WTC11 (cell line): ENCODE results near the gene MTF1. TPM values are rescaled to one million over a fixed set of nuclear protein-coding genes. Genes with fewer than 3 reads are reported as not detected.

ENCODE experiments used
- ATAC-seq: fragments of 200-7000 bp; cut with Tn5 transposase; 2 replicates; pipeline ENCODE4 v1.10.0; 2021; ENCODE audit warnings: mild to moderate bottlenecking, moderate library complexity
- CTCF ChIA-PET: fragments of 300-600 bp; sonication (Branson Sonifier 250); formaldehyde crosslinking; loops from one replicate; lab custom pipeline; 2021; ENCODE audit warnings: antibody characterized with exemption; lab: Charles Lee
- POLR2A ChIA-PET: fragments of 350-600 bp; sonication (Branson Sonifier 250); formaldehyde crosslinking; loops from one replicate; lab custom pipeline; 2021; ENCODE audit warnings: antibody characterized with exemption; lab: Charles Lee
- DNase-seq: peaks from one replicate; pipeline ENCODE4 v3.0.0; 2021; ENCODE audit warnings: low spot score
- H3K27ac Mint-ChIP-seq: 2 replicates; pipeline ENCODE4 v1.8.0; 2021; ENCODE audit warnings: mixed read lengths
- H3K27me3 Mint-ChIP-seq: 2 replicates; pipeline ENCODE4 v1.8.0; 2021; ENCODE audit warnings: low read depth, mild to moderate bottlenecking, moderate library complexity, mixed read lengths
- H3K36me3 Mint-ChIP-seq: 2 replicates; pipeline ENCODE4 v1.8.0; 2021; ENCODE audit warnings: mixed read lengths
- H3K4me1 Mint-ChIP-seq: 2 replicates; pipeline ENCODE4 v1.8.0; 2022; ENCODE audit warnings: mixed read lengths
- H3K4me3 Mint-ChIP-seq: 2 replicates; pipeline ENCODE4 v1.8.0; 2021; ENCODE audit warnings: mild to moderate bottlenecking, moderate library complexity, mixed read lengths
- H3K9me3 Mint-ChIP-seq: 2 replicates; pipeline ENCODE4 v1.8.0; 2021; ENCODE audit warnings: mixed read lengths
- NFATC4 ChIP-seq: fragments of 250-450 bp; sonication (Bioruptor Pico); IDR thresholded peaks from 2 replicates; pipeline ENCODE4 v1.9.0; 2021; ENCODE audit warnings: mild to moderate bottlenecking
- NR2C2 ChIP-seq: sonication (generic); formaldehyde crosslinking; IDR thresholded peaks from 2 replicates; pipeline ENCODE4 v1.8.0; 2022; ENCODE audit warnings: mild to moderate bottlenecking, missing genetic modification reagents
- ZNF138 ChIP-seq: sonication (generic); formaldehyde crosslinking; conservative IDR thresholded peaks from 2 replicates; pipeline ENCODE4 v1.8.1; 2022; ENCODE audit warnings: mild to moderate bottlenecking, moderate library complexity, missing genetic modification reagents
- total RNA-seq: library from RNA; stranded (reverse); gene quantifications from 3 replicates; pipeline ENCODE4 v1.2.3, GENCODE V29; 2021
- TF ChIP-seq, protein P1 (sequence below): sonication (generic); formaldehyde crosslinking; IDR thresholded peaks from 2 replicates; pipeline ENCODE4 v1.8.0; 2023; ENCODE audit warnings: missing genetic modification reagents, mild to moderate bottlenecking, borderline replicate concordance
- TF ChIP-seq, protein P2 (sequence below): sonication (generic); formaldehyde crosslinking; IDR thresholded peaks from 2 replicates; pipeline ENCODE4 v1.8.1; 2023; ENCODE audit warnings: mild to moderate bottlenecking, moderate library complexity, missing genetic modification reagents
- TF ChIP-seq, protein P3 (sequence below): fragments of 200-600 bp; IDR thresholded peaks from 2 replicates; pipeline ENCODE4 v1.8.0; 2022; ENCODE audit warnings: antibody characterized with exemption
- TF ChIP-seq, protein P4 (sequence below): sonication (generic); formaldehyde crosslinking; IDR thresholded peaks from 2 replicates; pipeline ENCODE4 v1.8.0; 2022; ENCODE audit warnings: mild to moderate bottlenecking, missing genetic modification reagents
- TF ChIP-seq, protein P5 (sequence below): sonication (generic); formaldehyde crosslinking; IDR thresholded peaks from 2 replicates; pipeline ENCODE4 v1.8.1; 2023; ENCODE audit warnings: mild to moderate bottlenecking, missing genetic modification reagents

MTF1 gene
- total RNA-seq, 1 experiment from 2014 or later, result 12.2 TPM

DNA sequence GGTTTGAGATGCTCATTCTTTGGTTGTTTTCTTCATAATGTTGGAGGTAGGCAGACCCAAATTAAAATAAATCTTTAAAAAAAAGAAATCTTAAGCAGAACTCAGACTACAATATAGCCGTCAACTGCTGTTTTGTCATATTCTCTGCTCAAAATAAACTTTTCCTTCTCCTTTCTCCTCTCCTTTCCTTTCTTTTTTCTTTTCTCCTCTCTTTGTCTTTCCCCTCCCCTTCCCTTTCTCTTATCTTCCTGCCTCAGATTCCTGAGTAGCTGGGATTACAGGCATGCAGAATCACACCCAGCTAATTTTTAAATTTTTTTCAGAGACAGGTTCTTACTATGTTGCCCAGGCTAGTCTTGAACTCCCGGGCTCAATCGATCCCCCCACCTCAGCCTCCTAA lies 24.8 kb upstream of the MTF1 start (continued):
- TF ChIP-seq, protein P1, sequence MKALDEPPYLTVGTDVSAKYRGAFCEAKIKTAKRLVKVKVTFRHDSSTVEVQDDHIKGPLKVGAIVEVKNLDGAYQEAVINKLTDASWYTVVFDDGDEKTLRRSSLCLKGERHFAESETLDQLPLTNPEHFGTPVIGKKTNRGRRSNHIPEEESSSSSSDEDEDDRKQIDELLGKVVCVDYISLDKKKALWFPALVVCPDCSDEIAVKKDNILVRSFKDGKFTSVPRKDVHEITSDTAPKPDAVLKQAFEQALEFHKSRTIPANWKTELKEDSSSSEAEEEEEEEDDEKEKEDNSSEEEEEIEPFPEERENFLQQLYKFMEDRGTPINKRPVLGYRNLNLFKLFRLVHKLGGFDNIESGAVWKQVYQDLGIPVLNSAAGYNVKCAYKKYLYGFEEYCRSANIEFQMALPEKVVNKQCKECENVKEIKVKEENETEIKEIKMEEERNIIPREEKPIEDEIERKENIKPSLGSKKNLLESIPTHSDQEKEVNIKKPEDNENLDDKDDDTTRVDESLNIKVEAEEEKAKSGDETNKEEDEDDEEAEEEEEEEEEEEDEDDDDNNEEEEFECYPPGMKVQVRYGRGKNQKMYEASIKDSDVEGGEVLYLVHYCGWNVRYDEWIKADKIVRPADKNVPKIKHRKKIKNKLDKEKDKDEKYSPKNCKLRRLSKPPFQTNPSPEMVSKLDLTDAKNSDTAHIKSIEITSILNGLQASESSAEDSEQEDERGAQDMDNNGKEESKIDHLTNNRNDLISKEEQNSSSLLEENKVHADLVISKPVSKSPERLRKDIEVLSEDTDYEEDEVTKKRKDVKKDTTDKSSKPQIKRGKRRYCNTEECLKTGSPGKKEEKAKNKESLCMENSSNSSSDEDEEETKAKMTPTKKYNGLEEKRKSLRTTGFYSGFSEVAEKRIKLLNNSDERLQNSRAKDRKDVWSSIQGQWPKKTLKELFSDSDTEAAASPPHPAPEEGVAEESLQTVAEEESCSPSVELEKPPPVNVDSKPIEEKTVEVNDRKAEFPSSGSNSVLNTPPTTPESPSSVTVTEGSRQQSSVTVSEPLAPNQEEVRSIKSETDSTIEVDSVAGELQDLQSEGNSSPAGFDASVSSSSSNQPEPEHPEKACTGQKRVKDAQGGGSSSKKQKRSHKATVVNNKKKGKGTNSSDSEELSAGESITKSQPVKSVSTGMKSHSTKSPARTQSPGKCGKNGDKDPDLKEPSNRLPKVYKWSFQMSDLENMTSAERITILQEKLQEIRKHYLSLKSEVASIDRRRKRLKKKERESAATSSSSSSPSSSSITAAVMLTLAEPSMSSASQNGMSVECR (CRISPR knock-in tag), result no peak
- TF ChIP-seq, protein P2, sequence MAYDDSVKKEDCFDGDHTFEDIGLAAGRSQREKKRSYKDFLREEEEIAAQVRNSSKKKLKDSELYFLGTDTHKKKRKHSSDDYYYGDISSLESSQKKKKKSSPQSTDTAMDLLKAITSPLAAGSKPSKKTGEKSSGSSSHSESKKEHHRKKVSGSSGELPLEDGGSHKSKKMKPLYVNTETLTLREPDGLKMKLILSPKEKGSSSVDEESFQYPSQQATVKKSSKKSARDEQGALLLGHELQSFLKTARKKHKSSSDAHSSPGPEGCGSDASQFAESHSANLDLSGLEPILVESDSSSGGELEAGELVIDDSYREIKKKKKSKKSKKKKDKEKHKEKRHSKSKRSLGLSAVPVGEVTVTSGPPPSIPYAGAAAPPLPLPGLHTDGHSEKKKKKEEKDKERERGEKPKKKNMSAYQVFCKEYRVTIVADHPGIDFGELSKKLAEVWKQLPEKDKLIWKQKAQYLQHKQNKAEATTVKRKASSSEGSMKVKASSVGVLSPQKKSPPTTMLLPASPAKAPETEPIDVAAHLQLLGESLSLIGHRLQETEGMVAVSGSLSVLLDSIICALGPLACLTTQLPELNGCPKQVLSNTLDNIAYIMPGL, result no peak
- no peak for TF ChIP-seq NFATC4 (CRISPR knock-in tag)
- TF ChIP-seq ZNF138, result no peak
- TF ChIP-seq, protein P3, sequence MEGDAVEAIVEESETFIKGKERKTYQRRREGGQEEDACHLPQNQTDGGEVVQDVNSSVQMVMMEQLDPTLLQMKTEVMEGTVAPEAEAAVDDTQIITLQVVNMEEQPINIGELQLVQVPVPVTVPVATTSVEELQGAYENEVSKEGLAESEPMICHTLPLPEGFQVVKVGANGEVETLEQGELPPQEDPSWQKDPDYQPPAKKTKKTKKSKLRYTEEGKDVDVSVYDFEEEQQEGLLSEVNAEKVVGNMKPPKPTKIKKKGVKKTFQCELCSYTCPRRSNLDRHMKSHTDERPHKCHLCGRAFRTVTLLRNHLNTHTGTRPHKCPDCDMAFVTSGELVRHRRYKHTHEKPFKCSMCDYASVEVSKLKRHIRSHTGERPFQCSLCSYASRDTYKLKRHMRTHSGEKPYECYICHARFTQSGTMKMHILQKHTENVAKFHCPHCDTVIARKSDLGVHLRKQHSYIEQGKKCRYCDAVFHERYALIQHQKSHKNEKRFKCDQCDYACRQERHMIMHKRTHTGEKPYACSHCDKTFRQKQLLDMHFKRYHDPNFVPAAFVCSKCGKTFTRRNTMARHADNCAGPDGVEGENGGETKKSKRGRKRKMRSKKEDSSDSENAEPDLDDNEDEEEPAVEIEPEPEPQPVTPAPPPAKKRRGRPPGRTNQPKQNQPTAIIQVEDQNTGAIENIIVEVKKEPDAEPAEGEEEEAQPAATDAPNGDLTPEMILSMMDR, result no peak
- TF ChIP-seq, protein P4, sequence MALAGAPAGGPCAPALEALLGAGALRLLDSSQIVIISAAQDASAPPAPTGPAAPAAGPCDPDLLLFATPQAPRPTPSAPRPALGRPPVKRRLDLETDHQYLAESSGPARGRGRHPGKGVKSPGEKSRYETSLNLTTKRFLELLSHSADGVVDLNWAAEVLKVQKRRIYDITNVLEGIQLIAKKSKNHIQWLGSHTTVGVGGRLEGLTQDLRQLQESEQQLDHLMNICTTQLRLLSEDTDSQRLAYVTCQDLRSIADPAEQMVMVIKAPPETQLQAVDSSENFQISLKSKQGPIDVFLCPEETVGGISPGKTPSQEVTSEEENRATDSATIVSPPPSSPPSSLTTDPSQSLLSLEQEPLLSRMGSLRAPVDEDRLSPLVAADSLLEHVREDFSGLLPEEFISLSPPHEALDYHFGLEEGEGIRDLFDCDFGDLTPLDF (CRISPR knock-in tag), result no peak

DNA sequence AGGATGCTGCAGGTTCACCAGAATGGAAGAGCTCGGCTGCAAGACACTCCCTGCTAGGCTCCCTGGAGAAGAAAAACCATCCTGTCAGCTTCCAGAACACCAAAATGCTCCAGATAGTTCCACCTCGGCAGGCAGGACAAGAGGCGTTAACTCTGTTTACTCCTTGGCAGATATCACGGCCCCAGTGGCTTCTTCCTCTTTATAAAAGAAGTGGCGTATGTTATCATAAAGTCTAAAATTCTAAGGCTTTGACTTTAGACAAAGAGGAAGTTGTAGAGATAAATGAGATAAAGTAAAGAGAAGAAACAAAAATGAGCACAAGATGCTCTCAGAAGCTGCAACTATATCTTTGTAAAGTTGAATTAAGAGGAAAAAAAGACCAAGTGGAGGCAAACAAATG lies 24.3 kb upstream of the MTF1 start:
- Mint-ChIP-seq H3K36me3 (peaks cover 55% of the 10 kb centered on the region), H3K4me1 (no peaks in the 10 kb centered on the region), H3K27me3 (no peaks in the 10 kb centered on the region), H3K27ac (no peak overlapping the region), H3K9me3 (no peaks in the 10 kb centered on the region), H3K4me3 (no peak overlapping the region)
- no peak for DNase-seq
- POLR2A ChIA-PET, result no interaction called here
- CTCF ChIA-PET, result interaction anchor here (0.9 kb wide), 1 partner anchor 52 kb away, joined by 3 read pairs; no protein-coding TSS in a partner anchor
- TF ChIP-seq, protein P5, sequence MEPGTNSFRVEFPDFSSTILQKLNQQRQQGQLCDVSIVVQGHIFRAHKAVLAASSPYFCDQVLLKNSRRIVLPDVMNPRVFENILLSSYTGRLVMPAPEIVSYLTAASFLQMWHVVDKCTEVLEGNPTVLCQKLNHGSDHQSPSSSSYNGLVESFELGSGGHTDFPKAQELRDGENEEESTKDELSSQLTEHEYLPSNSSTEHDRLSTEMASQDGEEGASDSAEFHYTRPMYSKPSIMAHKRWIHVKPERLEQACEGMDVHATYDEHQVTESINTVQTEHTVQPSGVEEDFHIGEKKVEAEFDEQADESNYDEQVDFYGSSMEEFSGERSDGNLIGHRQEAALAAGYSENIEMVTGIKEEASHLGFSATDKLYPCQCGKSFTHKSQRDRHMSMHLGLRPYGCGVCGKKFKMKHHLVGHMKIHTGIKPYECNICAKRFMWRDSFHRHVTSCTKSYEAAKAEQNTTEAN (CRISPR knock-in tag), result no peak
- TF ChIP-seq, protein P1 (CRISPR knock-in tag), result no peak
- TF ChIP-seq NR2C2 (CRISPR knock-in tag) (no peak), ZNF138 (no peak)
- ATAC-seq, result no peak
